Measurements from ENCODE around the gene FAM32A. TPM values are rescaled to one million over a fixed set of nuclear protein-coding genes. Genes with fewer than 3 reads are reported as not detected.

Gene FAM32A
- total RNA-seq, 1 donor from 2014 or later, result 69.3 TPM

Other genes starting within 250 kb of the FAM32A start
- not detected in 2 replicates for gene OR10H4, start 236.4 kb upstream of the FAM32A start, total RNA-seq
- 565 and 576 TPM in 2 replicates for gene TPM4, start 108.9 kb upstream of the FAM32A start, total RNA-seq
- gene RAB8A, start 73.5 kb upstream of the FAM32A start, total RNA-seq, result 175 and 193 TPM in 2 replicates
- 60.5 and 63.2 TPM in 2 replicates for gene HSH2D, start 41.7 kb upstream of the FAM32A start, total RNA-seq
- gene CIB3, start 11.9 kb upstream of the FAM32A start, total RNA-seq, result not detected in 2 replicates
- 142 and 158 TPM in 2 replicates for gene AP1M1, start 12.5 kb downstream of the FAM32A start, total RNA-seq
- gene KLF2, start 139.4 kb downstream of the FAM32A start, total RNA-seq, result 175 and 177 TPM in 2 replicates

All from T-helper 1 cell treated with Interleukin-12 subunit alpha and Interleukin-12 subunit beta and Interleukin-4 antibody, amounts not matched to agents 30 ng/mL and 1 ng/mL, for 36 hours (primary cell).